Natural killer cell treated with Interleukin-12 subunit alpha and Interleukin-12 subunit beta and Interleukin-15 and Interleukin-18, amount 100 ng/mL, for 72 hours (primary cell): ENCODE measurements around the gene SRGAP2C. TPM values are rescaled to one million over a fixed set of nuclear protein-coding genes. Genes with fewer than 3 reads are reported as not detected.
"Not testable (repeated sequence)": the region's sequence is repeated elsewhere in the genome, so short reads cannot be mapped to it uniquely, and the experiment has no call there.

ENCODE experiments used
- ATAC-seq, 2 donors: fragments of 150-1000 bp; cut with Tn5 transposase in 1 of 2; sonication (Bioruptor Pico), chemical (Tn5 transposase) in 1 of 2; 2 replicates each; pipeline ENCODE4 v1.10.0; 2021
- DNase-seq: peaks from one replicate; pipeline ENCODE4 v3.0.0; 2022; ENCODE audit warnings: low spot score
- H3K27ac Mint-ChIP-seq, 2 donors: 1 replicate in 1 of 2; 2 replicates in 1 of 2; pipeline ENCODE4 v1.8.0; 2022; ENCODE audit warnings: mixed read lengths in 2 of 2, mild to moderate bottlenecking in 1 of 2, moderate library complexity in 1 of 2
- H3K27me3 Mint-ChIP-seq, 2 donors: 1 replicate in 1 of 2; 2 replicates in 1 of 2; pipeline ENCODE4 v1.8.0; 2022; ENCODE audit warnings: mixed read lengths in 2 of 2
- H3K36me3 Mint-ChIP-seq: one replicate; pipeline ENCODE4 v1.8.0; 2022; ENCODE audit warnings: mixed read lengths
- H3K4me1 Mint-ChIP-seq, 2 donors: 1 replicate in 1 of 2; 2 replicates in 1 of 2; pipeline ENCODE4 v1.8.0; 2022; ENCODE audit warnings: low read depth in 2 of 2, mixed read lengths in 2 of 2, mild to moderate bottlenecking in 1 of 2
- H3K4me3 Mint-ChIP-seq: one replicate; pipeline ENCODE4 v1.8.0; 2022; ENCODE audit warnings: mixed read lengths
- H3K9me3 Mint-ChIP-seq: 2 replicates; pipeline ENCODE4 v1.8.0; 2022; ENCODE audit warnings: mixed read lengths
- total RNA-seq, 2 donors: library from RNA; stranded (reverse); gene quantifications; one replicate each; pipeline ENCODE4 v1.2.3, GENCODE V29; 2022

The SRGAP2C gene
- total RNA-seq, 2 donors from 2014 or later = 39.3 to 74.3 TPM

DNA sequence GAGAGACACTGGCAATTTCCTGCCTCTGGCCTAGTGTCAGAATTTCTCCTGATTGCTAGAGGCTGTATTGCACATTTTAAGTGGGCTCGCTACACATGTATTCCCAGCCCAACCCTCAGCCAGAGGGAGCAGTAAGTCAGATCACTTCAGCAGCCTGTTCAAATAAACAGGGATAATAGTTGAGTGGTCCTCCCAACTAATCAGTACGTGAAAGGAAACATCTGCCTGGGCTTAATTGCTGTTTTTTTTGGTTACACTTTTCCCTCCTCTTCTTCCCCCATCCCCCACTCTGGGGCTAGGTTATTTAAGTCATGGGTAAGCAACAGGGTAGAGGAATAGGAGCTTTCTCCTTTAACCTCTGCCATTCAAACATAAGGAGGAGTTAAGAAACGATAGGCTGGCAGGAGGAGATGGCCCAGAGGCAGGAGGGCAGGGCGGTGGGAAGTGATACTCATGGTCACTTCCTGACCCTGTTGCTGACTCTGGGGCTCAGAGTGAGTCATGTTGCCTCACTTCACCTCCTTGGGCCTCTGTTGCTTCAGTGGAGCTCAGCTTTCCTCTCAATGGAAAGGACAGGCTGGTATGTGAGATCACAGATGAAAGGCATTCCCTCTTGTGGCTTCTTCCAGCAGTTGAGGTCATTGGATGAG is 177.6 kb downstream of the SRGAP2C start:
- not testable (repeated sequence) for H3K4me1 Mint-ChIP-seq, H3K27me3 Mint-ChIP-seq, H3K36me3 Mint-ChIP-seq, H3K9me3 Mint-ChIP-seq
- Mint-ChIP-seq H3K27ac (peak overlapping the region; percentile 76 to 91), H3K4me3 (peak overlapping the region; percentile 59)
- ATAC-seq (peak; percentile 86 to 89), DNase-seq (peak; percentile 75)

DNA sequence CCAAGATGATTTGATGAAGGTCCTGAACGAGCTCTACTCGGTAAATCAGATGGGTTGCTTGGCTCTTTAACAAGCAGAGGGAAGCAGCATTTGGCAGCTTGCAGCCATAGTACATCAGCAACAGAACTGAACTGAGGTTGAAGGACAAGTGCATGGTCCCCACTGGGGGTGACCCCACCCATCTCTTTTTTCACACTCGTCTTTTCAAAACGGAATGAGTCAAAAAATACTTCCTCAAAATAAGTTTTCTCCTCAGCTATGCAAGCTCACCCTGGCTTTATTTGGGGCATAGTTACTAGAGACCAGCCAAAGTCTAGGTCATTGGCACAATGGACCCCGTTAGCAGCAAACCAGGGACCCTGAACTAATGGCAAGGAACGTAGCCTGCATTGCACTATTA is 180.5 kb downstream of the SRGAP2C start:
- H3K36me3 Mint-ChIP-seq, H3K9me3 Mint-ChIP-seq, H3K4me3 Mint-ChIP-seq, ATAC-seq, DNase-seq, H3K27me3 Mint-ChIP-seq, H3K27ac Mint-ChIP-seq, H3K4me1 Mint-ChIP-seq: not testable (repeated sequence)

DNA sequence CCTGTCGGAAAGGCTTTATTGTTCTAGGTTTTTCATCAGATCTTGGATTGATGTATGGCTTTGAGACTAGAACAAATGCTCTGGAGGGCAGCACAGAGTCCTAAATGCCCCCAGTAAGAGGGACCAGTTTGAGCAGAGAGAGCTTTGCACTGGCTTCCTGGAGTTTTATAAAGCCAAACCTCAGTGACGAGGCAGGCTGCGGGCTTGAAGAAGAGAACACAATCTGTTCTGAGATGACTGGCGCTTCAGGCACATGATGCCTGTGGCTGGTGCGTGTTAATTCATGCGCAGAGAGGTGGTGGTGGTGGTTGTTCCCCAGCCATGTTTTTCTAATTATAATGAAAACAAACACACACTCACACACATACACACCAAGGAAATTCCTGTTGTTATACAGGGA is 180.9 kb downstream of the SRGAP2C start:
- H3K36me3 Mint-ChIP-seq, H3K9me3 Mint-ChIP-seq, H3K4me3 Mint-ChIP-seq, H3K27ac Mint-ChIP-seq, H3K4me1 Mint-ChIP-seq, H3K27me3 Mint-ChIP-seq: not testable (repeated sequence)
- peak; percentile 60 for DNase-seq
- ATAC-seq = peak; percentile 37 to 81

DNA sequence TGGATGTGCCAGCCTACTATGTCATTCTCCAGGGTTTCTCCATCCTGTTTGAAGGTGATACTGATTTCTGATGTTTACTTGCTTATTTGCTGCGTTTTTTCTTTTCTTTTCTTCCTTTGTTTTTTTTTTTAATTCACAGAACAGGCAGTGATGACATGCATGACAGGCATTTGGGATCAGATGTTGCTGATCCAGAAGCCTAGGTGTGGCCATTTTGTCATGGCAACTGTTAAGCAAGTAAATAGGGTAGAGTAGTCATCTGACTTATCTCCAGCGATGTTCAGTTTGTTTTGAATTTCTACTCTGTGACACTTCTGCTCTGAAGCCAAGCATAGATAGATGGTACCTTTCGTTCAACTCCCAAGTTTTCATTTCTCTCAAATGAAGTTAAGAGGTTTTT is 181.4 kb downstream of the SRGAP2C start:
- not testable (repeated sequence) for H3K27me3 Mint-ChIP-seq, H3K4me1 Mint-ChIP-seq

DNA sequence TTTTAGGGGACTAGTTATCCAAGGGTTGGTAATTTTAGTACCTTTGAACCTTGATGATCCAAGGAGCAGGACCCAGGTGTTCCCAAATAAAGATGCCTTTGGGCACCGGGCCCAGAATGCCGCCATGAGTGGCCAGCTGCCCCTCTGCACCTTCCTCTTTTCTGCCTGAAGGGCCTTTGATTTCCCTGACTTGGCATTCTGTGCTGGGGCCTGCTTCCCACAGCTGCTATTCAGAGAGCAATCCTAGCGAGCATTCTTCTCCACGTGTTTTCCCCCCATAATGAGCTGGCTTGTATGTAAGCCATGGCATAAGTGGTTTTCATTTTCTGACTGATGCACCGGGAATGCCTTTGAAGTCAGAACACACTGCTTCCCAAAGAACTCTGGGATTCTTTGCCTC is 184.1 kb downstream of the SRGAP2C start:
- not testable (repeated sequence) for H3K4me3 Mint-ChIP-seq, ATAC-seq, H3K27me3 Mint-ChIP-seq, H3K27ac Mint-ChIP-seq, H3K9me3 Mint-ChIP-seq, DNase-seq, H3K36me3 Mint-ChIP-seq, H3K4me1 Mint-ChIP-seq

More for the DNA sequence above, 181.4 kb downstream of the SRGAP2C start:
- H3K36me3 Mint-ChIP-seq, ATAC-seq, H3K4me3 Mint-ChIP-seq, H3K9me3 Mint-ChIP-seq, H3K27ac Mint-ChIP-seq, DNase-seq: not testable (repeated sequence)

DNA sequence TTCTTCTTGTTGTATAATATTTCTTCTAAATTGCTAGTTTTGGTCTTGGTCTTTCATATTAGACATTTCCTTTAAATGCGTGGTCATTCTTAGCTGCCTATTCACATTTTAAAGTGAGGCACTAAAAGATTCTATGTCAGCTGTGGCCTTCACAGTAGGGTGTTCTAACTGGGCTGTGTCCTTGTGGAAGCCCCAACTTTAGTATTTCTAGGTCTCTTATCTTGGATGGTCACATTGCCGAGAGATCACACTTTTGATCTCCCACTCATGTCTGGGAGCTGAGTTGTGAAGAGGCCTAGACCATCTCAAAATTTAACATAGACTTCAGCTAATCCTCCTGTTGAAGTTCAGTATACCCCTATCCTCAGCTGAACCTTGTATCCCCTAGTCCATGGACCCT is 185.2 kb downstream of the SRGAP2C start:
- not testable (repeated sequence) for H3K4me1 Mint-ChIP-seq, H3K9me3 Mint-ChIP-seq, H3K27me3 Mint-ChIP-seq, H3K36me3 Mint-ChIP-seq, H3K27ac Mint-ChIP-seq, ATAC-seq, H3K4me3 Mint-ChIP-seq, DNase-seq

DNA sequence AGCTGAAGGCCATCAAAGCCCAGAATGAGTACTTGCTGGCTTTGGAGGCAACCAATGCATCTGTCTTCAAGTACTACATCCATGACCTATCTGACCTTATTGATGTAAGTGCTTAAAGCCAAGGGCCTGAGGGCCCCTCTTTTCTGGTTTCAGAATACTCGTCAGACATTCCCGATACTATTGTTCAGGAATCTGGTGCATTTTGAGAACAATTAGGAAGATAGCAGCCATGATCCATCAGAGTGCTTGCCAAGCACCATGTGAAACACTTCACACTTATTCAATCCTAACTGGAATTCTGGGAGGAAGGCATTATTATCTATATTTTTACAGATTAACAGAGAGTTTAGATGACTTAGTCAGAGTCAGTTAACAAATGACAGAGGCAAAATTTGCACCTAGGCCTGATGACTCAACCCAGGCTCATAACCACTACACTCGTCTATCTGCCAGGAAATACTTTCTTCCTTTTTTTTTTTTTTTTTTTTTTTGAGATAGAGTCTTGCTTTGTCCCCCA is 190.1 kb downstream of the SRGAP2C start:
- ATAC-seq = peak; percentile 88 to 91

DNA sequence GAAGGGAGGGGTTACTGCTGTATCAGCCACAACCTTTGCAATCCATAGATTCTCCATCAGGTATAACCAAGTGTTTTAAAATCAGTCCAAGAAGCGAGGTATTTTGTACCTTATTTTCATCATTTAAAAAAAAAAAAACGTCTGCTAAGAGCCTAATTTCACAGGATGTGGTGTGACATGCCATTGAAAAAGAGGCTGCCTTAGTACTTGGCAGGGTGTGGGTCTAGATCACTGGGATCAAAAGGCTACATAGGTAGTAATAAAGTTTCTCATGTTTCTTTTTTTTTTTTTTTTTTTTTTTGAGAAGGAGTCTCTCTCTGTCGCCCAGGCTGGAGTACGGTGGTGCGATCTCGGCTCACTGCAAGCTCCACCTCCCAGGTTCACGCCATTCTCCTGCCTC is 192.2 kb downstream of the SRGAP2C start:
- not testable (repeated sequence) for DNase-seq, H3K36me3 Mint-ChIP-seq, ATAC-seq, H3K4me3 Mint-ChIP-seq, H3K9me3 Mint-ChIP-seq, H3K4me1 Mint-ChIP-seq, H3K27ac Mint-ChIP-seq, H3K27me3 Mint-ChIP-seq

More for the DNA sequence above, 190.1 kb downstream of the SRGAP2C start:
- not testable (repeated sequence) for H3K4me3 Mint-ChIP-seq, H3K36me3 Mint-ChIP-seq, H3K4me1 Mint-ChIP-seq, H3K27me3 Mint-ChIP-seq, H3K9me3 Mint-ChIP-seq
- peak overlapping the region in 1 of 2 donors; percentile 69 for H3K27ac Mint-ChIP-seq
- peak; percentile 23 for DNase-seq

DNA sequence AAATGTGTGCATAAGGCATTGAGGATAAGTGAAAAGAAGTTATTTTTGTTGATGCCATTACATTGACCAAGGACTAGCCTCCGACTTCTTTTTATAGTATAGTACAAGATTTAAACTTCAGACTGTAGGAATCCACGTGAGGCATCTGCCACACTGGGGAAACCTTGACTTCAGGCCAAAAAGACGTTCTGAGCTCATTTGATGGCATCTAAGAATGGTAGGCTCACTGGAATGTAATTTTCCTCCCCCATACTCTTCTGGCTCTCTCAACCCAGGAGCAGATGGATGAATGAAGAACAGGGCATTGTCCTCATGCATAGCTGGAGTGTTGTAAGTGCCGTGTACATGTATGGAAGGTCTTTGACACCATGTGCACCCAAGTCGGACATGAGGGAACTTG is 194.0 kb downstream of the SRGAP2C start:
- H3K27me3 Mint-ChIP-seq, H3K36me3 Mint-ChIP-seq, H3K27ac Mint-ChIP-seq, ATAC-seq, H3K4me3 Mint-ChIP-seq, H3K9me3 Mint-ChIP-seq, H3K4me1 Mint-ChIP-seq, DNase-seq: not testable (repeated sequence)

DNA sequence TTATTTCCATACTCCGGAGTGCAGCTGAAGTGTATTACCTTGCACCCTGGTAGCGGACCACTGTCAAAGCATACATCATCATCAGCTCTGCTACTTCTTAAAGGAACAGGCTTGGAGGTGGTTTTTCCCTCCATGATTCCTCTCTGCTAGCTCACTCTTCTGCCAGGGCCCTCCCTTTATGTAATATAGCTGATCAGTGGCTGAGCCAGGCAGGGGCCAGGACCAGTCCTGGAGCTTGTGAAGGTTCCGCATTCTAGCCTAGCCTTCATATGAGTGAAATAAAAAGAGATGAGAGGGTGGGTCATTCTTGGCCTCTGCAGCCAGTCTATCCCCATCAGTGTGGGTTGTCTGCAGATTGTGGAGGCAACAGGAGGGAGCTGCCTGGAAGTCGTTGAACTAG is 200.0 kb downstream of the SRGAP2C start:
- peak; percentile 41 for DNase-seq
- H3K27ac Mint-ChIP-seq, H3K4me1 Mint-ChIP-seq, H3K9me3 Mint-ChIP-seq, H3K27me3 Mint-ChIP-seq, H3K36me3 Mint-ChIP-seq, ATAC-seq, H3K4me3 Mint-ChIP-seq: not testable (repeated sequence)

DNA sequence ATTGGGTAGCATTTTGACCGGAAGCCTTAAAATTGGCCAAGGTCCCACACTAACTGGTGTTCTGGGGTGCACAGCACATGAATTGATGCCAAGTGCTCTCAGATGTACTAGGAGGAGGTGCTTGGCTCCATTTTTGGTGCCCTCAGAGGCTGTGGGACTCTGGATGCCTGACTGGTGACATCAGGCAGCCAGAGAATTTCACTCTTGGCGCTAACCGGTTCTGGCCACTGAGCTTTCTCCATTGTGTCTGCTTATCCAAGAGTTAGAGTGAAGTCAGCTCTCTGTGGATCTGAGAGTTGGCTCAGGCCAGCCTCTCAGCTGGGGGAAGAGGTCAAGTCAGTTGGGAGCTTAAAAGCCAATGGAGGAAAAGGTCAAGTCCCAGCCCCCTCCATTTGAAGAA is 200.4 kb downstream of the SRGAP2C start:
- not testable (repeated sequence) for DNase-seq, H3K4me1 Mint-ChIP-seq, H3K9me3 Mint-ChIP-seq, H3K4me3 Mint-ChIP-seq, H3K27me3 Mint-ChIP-seq, H3K27ac Mint-ChIP-seq, ATAC-seq, H3K36me3 Mint-ChIP-seq

DNA sequence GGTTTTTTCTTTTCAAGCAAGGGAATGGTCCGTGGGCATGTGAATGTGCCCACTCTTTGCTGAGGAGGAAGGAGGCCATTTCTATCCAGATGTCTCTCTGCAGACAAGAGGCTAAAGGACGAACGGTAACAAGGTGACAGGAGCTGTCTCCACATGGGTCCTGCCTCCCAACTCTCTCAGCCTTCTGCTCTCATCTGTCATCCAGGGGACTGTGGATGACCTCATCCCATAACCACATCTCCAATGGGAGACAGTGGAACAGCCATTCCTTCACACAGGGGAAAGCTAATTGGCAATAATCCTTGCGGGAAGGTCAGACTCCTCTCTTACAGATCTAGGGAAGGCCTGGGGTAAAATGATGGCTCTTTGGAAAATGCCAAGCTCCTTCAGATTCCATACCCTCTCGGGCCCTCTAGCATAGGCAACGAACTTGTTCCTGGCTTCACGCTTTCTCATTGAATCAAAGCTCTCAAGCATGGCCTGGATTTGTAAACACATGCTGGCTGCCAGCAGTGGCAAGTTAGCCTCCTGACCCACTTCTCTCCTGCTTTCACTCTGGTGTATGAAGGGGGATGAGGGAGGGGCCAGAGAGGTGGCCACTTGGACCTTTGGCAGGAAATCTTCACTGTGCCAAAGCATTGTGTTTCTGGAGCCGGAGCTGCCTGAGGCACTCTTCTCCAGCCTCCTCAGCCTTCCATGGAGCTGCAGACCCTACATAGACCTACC is 201.0 kb downstream of the SRGAP2C start:
- ATAC-seq, H3K4me3 Mint-ChIP-seq, H3K27ac Mint-ChIP-seq, H3K36me3 Mint-ChIP-seq, H3K4me1 Mint-ChIP-seq, H3K9me3 Mint-ChIP-seq, H3K27me3 Mint-ChIP-seq: not testable (repeated sequence)
- DNase-seq = peak; percentile 37

DNA sequence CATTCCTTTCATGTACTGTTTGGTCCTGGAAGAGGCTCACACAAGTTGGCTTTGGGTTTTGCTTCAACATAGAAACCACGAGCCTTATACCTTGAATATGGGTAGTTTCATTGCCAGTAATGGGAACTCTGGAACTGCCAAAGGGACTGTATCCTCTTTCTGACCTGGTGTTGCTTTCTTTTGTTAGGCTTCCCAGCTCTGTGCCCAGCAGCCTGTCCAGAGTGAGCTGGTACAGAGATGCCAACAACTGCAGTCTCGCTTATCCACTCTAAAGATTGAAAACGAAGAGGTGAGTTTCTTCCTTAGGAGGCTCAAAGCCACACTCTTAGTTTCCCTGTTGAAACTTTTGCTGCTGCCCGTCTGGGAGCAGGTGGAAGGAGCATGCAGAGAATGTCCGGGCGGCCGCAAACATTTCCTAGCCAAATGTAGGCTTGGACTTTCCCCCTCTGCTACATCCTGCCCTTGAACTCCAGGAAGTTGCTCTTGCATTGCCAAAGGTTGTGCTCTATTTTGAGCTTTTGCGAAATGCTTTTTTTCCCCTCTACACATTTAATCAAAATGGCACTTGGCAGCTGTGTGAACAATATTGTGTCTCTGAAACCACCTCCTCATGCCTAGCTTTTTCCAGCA is 201.7 kb downstream of the SRGAP2C start:
- H3K4me1 Mint-ChIP-seq, H3K9me3 Mint-ChIP-seq, H3K4me3 Mint-ChIP-seq, ATAC-seq, H3K27ac Mint-ChIP-seq, H3K36me3 Mint-ChIP-seq, H3K27me3 Mint-ChIP-seq, DNase-seq: not testable (repeated sequence)

DNA sequence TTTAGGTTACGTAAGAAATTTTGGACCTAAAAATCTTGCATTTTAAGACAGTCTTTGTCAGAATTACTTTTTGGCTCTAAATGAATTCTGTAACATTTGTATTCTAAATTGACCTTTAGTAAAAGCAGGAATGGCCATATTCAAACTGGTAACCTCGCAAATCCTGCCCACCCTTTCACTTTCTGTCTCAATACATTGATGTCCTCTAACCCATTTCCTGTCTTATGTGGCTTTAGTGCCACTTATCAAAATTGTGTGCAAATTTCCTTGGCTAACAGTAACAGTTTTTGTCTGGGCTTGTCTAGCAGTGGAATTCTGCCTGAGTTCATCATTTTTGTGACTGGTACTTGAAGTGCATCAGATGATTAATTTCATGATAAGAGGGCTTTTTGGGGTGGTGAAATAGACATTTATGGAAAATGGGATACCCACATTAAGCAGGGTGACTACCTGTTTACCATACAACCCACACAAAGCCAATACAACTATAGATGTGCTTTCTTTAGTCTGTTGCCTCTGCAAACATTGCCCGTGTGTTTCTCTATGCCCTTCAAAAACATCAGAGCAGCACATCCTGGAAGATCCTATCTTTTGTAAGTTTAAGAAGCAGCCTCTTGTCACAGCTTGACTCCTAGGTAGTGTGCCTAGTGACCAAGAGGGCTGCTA is 205.3 kb downstream of the SRGAP2C start:
- H3K27ac Mint-ChIP-seq, DNase-seq, H3K9me3 Mint-ChIP-seq, H3K4me1 Mint-ChIP-seq, H3K27me3 Mint-ChIP-seq, H3K36me3 Mint-ChIP-seq, H3K4me3 Mint-ChIP-seq: not testable (repeated sequence)
- peak; percentile 54 to 88 for ATAC-seq
